GM13976 (cell line): ENCODE data around the gene RNASE7.

Source experiments
- DNase-seq: peaks from one replicate; pipeline ENCODE4 v3.0.0; 2012; ENCODE audit warnings: low spot score
- CTCF ChIP-seq: IDR thresholded peaks from 2 replicates; pipeline ENCODE4 v1.5.1; 2012; ENCODE audit warnings: borderline replicate concordance, mild to moderate bottlenecking; ENCODE audit not compliant: insufficient read depth; ENCODE audit errors: extremely low read depth, missing control alignments, control extremely low read depth
- in situ Hi-C: fragments of 300-500 bp; cut with MboI; formaldehyde crosslinking; loops from one replicate; pipeline ENCODE4 v1.12.0; 2022; ENCODE audit warnings: low sequenced_read_pairs, mixed read lengths, inconsistent platforms; ENCODE audit not compliant: unreplicated experiment

The RNASE7 gene

GRCh38 chr14:21084998-21085853 is 43.1 kb downstream of the RNASE7 start:
- no peak for TF ChIP-seq CTCF
- in situ Hi-C loops: no loop called here
- DNase-seq: peak; percentile 17

- no peak for TF ChIP-seq CTCF
- in situ Hi-C loops: no loop called here
- no peak for DNase-seq
Observed at GRCh38 chr14:21086908-21087293, 44.7 kb downstream of the RNASE7 start.

- TF ChIP-seq CTCF: no peak
- peak; percentile 62 for DNase-seq
- in situ Hi-C loops: no loop called here
Observed at GRCh38 chr14:21087294-21088091, 45.3 kb downstream of the RNASE7 start.

- no peak for DNase-seq
- in situ Hi-C loops: no loop called here
- no peak for TF ChIP-seq CTCF
Observed at GRCh38 chr14:21088687-21089086, 46.5 kb downstream of the RNASE7 start.

- no peak for DNase-seq
- in situ Hi-C loops: no loop called here
- no peak for TF ChIP-seq CTCF
Observed at GRCh38 chr14:21089271-21089670, 47.1 kb downstream of the RNASE7 start.

- TF ChIP-seq CTCF: no peak
- in situ Hi-C loops: loop anchor here (10.0 kb wide), 1 partner anchor 75 kb away; no protein-coding TSS in a partner anchor
Observed at GRCh38 chr14:21089877-21090193, 47.7 kb downstream of the RNASE7 start.

More at GRCh38 chr14:21089877-21090193, 47.7 kb downstream of the RNASE7 start:
- no peak for DNase-seq
